Stomach (tissue), 9 donors: Measurements from ENCODE around the gene CISH. TPM values are rescaled to one million over a fixed set of nuclear protein-coding genes. Genes with fewer than 3 reads are reported as not detected.

ENCODE experiments used
- DNase-seq, 2 donors: peaks; one replicate each; pipeline versions ENCODE4 v3.0.0 to v3.0.0-alpha.2; 2013 to 2019
- H3K27ac ChIP-seq, 5 donors: fragments of 200-600 bp in 4 of 5; sonication (generic) in 4 of 5; one replicate each; pipeline ENCODE4 v1.5.1; 2013 to 2019; ENCODE audit warnings: mild to moderate bottlenecking in 1 of 5, moderate library complexity in 1 of 5
- H3K27me3 ChIP-seq, 3 donors: fragments of 200-600 bp; sonication (generic); one replicate each; pipeline ENCODE4 v1.5.1; 2017 to 2019; ENCODE audit warnings: mixed run types in 1 of 3
- H3K36me3 ChIP-seq, 4 donors: fragments of 200-600 bp; sonication (generic); 1 replicate in 3 of 4; 2 replicates in 1 of 4; pipeline ENCODE4 v1.5.1; 2016 to 2019
- H3K4me1 ChIP-seq, 4 donors: fragments of 200-600 bp; sonication (generic); one replicate each; pipeline ENCODE4 v1.5.1; 2016 to 2019
- H3K4me3 ChIP-seq, 4 donors: fragments of 200-600 bp; sonication (generic) in 3 of 4; one replicate each; pipeline ENCODE4 v1.5.1; 2016 to 2019; ENCODE audit warnings: mild to moderate bottlenecking in 1 of 4
- H3K9me3 ChIP-seq, 4 donors: fragments of 200-600 bp; sonication (generic); one replicate each; pipeline ENCODE4 v1.5.1; 2016 to 2019
- CTCF ChIP-seq, 7 experiments: fragments of 450-650 bp in 4 of 7; fragments of 200-600 bp in 3 of 7; sonication (generic) in 3 of 7; IDR thresholded peaks; one replicate each; pipeline ENCODE4 v1.5.1; 2016 to 2019; ENCODE audit warnings: antibody characterized with exemption in 7 of 7, control low read depth in 2 of 7, mild to moderate bottlenecking in 1 of 7
- EP300 ChIP-seq: sonication (generic); formaldehyde crosslinking; IDR thresholded peaks from one replicate; pipeline ENCODE4 v1.6.1; 2017; ENCODE audit warnings: antibody characterized with exemption
- POLR2A ChIP-seq, 4 donors: fragments of 450-650 bp; IDR thresholded peaks; one replicate each; pipeline ENCODE4 v1.6.1; 2016; ENCODE audit warnings: antibody characterized with exemption in 4 of 4, control low read depth in 2 of 4, mild to moderate bottlenecking in 1 of 4, moderate library complexity in 1 of 4
- POLR2AphosphoS5 ChIP-seq, 3 donors: sonication (generic); formaldehyde crosslinking; IDR thresholded peaks; one replicate each; pipeline ENCODE4 v1.6.1; 2016; ENCODE audit warnings: antibody characterized with exemption in 3 of 3
- WGBS, 5 donors: extraction: QIAGEN DNeasy Blood & Tissue Kit in 3 of 5; methylation state at CpG; one replicate each; pipeline versions ENCODE4 v1.1.5 to v1.1.7; 2013 to 2018; 5-methylcytosine and 5-hydroxymethylcytosine counted together
- intact Hi-C: fragments of 100-400 bp; cut with DNase I; formaldehyde crosslinking; loops from one replicate; pipeline ENCODE4 v1.15.1; 2023; ENCODE audit warnings: low total_unique reads
- polyA plus RNA-seq, 3 donors: library from polyadenylated mRNA; stranded (reverse); fragments of 200-250 nt; gene quantifications; one replicate each; pipeline ENCODE4 v1.2.3, GENCODE V29; 2013
- total RNA-seq, 5 donors: library from RNA; depleted of rRNA; stranded (reverse); fragments of >200 nt; gene quantifications; one replicate each; pipeline versions ENCODE4 v1.1.0 to v1.2.3, GENCODE V29; 2014 to 2016
- donor health status: healthy with polysubstance abuse.
- donor health status: Bipolar disorder and iron deficiency.
- donor health status: healthy.

Gene CISH
- total and polyA plus RNA-seq, 8 donors = 1.8 to 11.5 (median 5.6) TPM

- peak overlapping the region in 1 of 4 donors; percentile 82 for H3K4me3 ChIP-seq
- no peaks in the 10 kb centered on the region for H3K9me3 ChIP-seq
- no peaks in the 10 kb centered on the region for H3K27me3 ChIP-seq
- peaks cover 23 to 61% (median 46%) of the 10 kb centered on the region in 4 donors for H3K4me1 ChIP-seq
- H3K27ac ChIP-seq = peak overlapping the region in 4 of 5 donors; percentile 86 to 92 (median 90)
- TF ChIP-seq POLR2AphosphoS5 (IDR thresholded peaks at IDR 0.05) (no peak), CTCF (IDR thresholded peaks at IDR 0.05) (no peak), POLR2A (IDR thresholded peaks at IDR 0.05) (no peak), EP300 (no peak)
- peaks cover 5 to 25% (median 14%) of the 10 kb centered on the region in 4 donors for H3K36me3 ChIP-seq
- intact Hi-C loops = loop anchor here (5.0 kb wide), 1 partner anchor 42 kb away; the partner anchor contains the start of gene CISH
- 72 to 89% (median 80%) methylated on average over 5 of the region's 5 CpGs for WGBS, 5 donors
- DNase-seq = no peak
These were observed 40.9 kb downstream of the CISH start for GRCh38 chr3:50570508-50571279.

DNA sequence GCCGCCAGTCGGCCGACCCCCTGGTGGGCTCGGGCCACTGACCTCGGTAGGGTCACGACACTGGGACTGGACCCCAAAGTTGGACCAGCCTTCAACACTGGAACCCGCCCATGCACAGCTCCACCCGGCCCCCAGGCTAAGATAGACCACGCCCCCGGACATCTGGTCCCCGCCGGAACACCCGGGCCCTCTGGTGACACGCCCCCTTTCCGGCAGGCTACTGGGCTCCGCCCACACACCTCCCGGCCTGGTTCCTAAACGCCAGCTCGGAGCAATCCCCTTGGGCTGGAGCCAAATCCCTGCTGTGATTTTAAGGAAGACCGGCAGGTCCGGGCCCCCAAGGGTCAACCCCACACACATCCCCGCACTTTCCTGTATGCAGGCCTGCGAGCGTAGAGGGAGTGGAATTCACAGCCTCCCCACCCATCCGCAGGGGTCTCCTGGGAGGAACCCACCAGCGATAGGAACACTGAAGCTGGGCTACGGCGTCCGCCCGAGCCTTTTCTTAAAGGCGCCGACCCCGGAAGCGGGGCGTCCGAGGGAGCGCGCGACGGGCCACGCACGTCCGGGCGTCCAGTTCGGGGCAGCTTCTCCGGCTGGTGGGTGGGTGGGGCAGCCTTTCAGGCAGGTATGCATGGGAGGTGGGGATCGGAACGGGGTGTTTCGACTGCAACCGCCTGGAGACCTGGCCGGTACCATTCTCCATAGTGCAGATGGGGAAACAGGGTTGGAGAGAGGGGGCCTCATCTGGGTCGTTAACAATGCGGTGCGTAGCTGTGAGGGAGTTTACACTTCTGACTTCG lies 42.4 kb downstream of the CISH start, which contains the start of gene HEMK1:
Gene HEMK1, plus strand, starts transcription at position 576 of the 803 bp plus-strand sequence. CDS start 1,583 bp downstream, outside the sequence.
- Histone ChIP-seq H3K9me3 (no peaks in the 10 kb centered on the region), H3K27me3 (no peaks in the 10 kb centered on the region)
- intact Hi-C loops = no loop called here

GRCh38 chr3:50567386-50568167 lies 44.0 kb downstream of the CISH start, which contains the start of gene C3orf18:
C3orf18 (minus strand) TSS chr3:50567747; CDS start chr3:50565699, 2,048 bp downstream.
- H3K27me3 ChIP-seq = no peaks in the 10 kb centered on the region
- DNase-seq = peak; percentile 95 to 97
- peak in 1 of 7 experiments; percentile 9 for TF ChIP-seq CTCF (IDR thresholded peaks at IDR 0.05)
- TF ChIP-seq POLR2A (IDR thresholded peaks at IDR 0.05) = no peak
- peak in 2 of 3 donors; percentile 32 to 45 for TF ChIP-seq POLR2AphosphoS5 (IDR thresholded peaks at IDR 0.05)
- no peak for TF ChIP-seq EP300
- H3K4me3 ChIP-seq = peak within 1 kb of the TSS; percentile 56 to 82 (median 74)
- H3K36me3 ChIP-seq = no peaks in the 10 kb centered on the region
- H3K4me1 ChIP-seq = peaks cover 23 to 54% (median 49%) of the 10 kb centered on the region in 4 donors
- 2 to 5% (median 3%) methylated on average over 14 to 53 of the region's 53 CpGs for WGBS, 5 donors
- peak within 1 kb of the TSS; percentile 63 to 92 (median 87) for H3K27ac ChIP-seq
- H3K9me3 ChIP-seq = no peaks in the 10 kb centered on the region
- intact Hi-C loops = no loop called here

More for the DNA sequence above, 42.4 kb downstream of the CISH start, which contains the start of gene HEMK1:
- TF ChIP-seq CTCF (IDR thresholded peaks at IDR 0.05) (no peak), EP300 (no peak), POLR2A (IDR thresholded peaks at IDR 0.05) (no peak), POLR2AphosphoS5 (IDR thresholded peaks at IDR 0.05) (peak; percentile 74 to 94 (median 75))
- H3K27ac ChIP-seq = peak within 1 kb of the TSS; percentile 86 to 96 (median 92)
- peak; percentile 98 to 99 for DNase-seq
- 0 to 1% (median 0%) methylated on average over 20 to 55 of the region's 55 CpGs for WGBS, 5 donors
- H3K36me3 ChIP-seq = peaks cover 5 to 13% (median 8%) of the 10 kb centered on the region in 4 donors
- peaks cover 23 to 61% (median 48%) of the 10 kb centered on the region in 4 donors for H3K4me1 ChIP-seq
- H3K4me3 ChIP-seq = peak within 1 kb of the TSS; percentile 56 to 82 (median 74)
